Ectodermal cell (in vitro differentiated cells): ENCODE data around the gene CTDSP2.
A peak's percentile ranks its signal among the peaks of the same experiment; 100 is the strongest.

Source experiments
- H3K27ac ChIP-seq: 2 replicates; pipeline ENCODE4 v1.7.0; 2013; ENCODE audit warnings: mild to moderate bottlenecking, low read depth, low read length; ENCODE audit not compliant: insufficient read depth, poor library complexity, severe bottlenecking
- H3K27me3 ChIP-seq: 2 replicates; pipeline ENCODE4 v1.7.0; 2013; ENCODE audit warnings: mild to moderate bottlenecking, low read length; ENCODE audit not compliant: insufficient read depth, control insufficient read depth, poor library complexity, severe bottlenecking
- H3K36me3 ChIP-seq: one replicate; pipeline ENCODE4 v1.7.0; 2013; ENCODE audit warnings: low read length; ENCODE audit not compliant: control insufficient read depth, insufficient read depth
- H3K4me1 ChIP-seq: one replicate; pipeline ENCODE4 v1.7.0; 2013; ENCODE audit warnings: low read length; ENCODE audit not compliant: control insufficient read depth, insufficient read depth
- H3K4me3 ChIP-seq: 2 replicates; pipeline ENCODE4 v1.7.0; 2013; ENCODE audit warnings: low read depth, low read length, control low read depth; ENCODE audit not compliant: insufficient read depth
- H3K9me3 ChIP-seq: 2 replicates; pipeline ENCODE4 v1.7.0; 2013; ENCODE audit warnings: mild to moderate bottlenecking, low read length, moderate library complexity; ENCODE audit not compliant: control insufficient read depth
- WGBS, 2 experiments: methylation state at CpG; one replicate each; pipeline ENCODE4 v1.1.7; 2013; ENCODE audit warnings: missing lambda C conversion rate in 2 of 2; 5-methylcytosine and 5-hydroxymethylcytosine counted together

The CTDSP2 gene

GRCh38 chr12:57806677-57807076, 39.9 kb downstream of the CTDSP2 start:
- Histone ChIP-seq H3K27me3 (no peaks in the 10 kb centered on the region), H3K4me1 (no peaks in the 10 kb centered on the region), H3K36me3 (no peaks in the 10 kb centered on the region), H3K9me3 (no peaks in the 10 kb centered on the region), H3K4me3 (no peak overlapping the region), H3K27ac (no peak overlapping the region)
- WGBS, 2 experiments = 96 to 98% methylated on average over 3 of the region's 3 CpGs

DNA sequence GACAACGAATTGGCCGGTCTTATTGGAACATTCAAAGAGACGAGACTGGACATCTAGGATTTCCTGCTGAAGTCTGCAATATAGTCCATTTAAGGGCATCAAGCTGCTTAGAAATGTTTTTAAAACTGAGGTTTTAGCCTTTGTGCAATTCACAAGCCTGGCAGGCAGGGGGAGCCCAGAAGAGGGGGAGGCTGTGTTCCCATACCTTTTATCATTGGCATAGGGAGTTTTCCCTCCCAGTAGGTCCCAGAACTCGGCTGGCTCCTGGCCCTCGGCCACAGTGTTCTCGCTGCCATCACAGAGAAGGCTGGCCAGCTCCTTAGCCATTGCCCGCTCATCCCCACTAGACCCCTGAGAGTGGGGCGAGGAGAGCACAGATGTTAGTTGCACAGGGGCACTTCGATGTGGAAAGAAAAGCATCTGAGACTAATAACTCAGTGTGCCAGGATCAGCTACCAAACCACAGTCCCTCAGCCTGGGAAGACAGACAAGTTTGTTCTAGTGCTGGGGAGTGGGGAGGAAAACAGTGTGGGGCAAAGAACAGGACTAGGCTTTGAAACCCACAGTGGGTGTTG, 43.1 kb downstream of the CTDSP2 start:
- H3K27ac ChIP-seq = no peak overlapping the region
- 63 to 65% methylated on average over 9 of the region's 9 CpGs for WGBS, 2 experiments
- H3K27me3 ChIP-seq = no peaks in the 10 kb centered on the region
- no peak overlapping the region for H3K4me3 ChIP-seq
- H3K4me1 ChIP-seq = no peaks in the 10 kb centered on the region
- H3K36me3 ChIP-seq = no peaks in the 10 kb centered on the region
- H3K9me3 ChIP-seq = no peaks in the 10 kb centered on the region

DNA sequence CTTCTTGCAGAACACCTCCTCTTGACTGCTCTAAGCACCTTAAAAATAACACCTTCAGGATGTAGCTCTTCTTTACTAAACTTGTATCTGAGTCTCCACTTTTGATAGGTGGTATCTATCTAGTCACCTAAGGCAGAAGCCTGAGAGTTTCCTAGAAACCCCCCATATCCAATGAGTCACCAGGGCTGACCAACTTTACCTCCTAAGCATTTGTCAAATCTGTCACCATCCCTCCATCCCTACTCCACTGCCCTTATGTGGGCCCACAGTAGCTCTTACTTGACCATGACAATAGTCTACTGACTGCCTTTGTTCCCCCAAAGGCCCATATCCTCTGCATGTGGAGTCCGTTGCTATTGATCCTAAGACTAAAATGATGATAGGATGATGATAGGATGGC, 43.9 kb downstream of the CTDSP2 start:
- Histone ChIP-seq H3K27me3 (no peaks in the 10 kb centered on the region), H3K9me3 (no peaks in the 10 kb centered on the region), H3K36me3 (no peaks in the 10 kb centered on the region), H3K4me3 (no peak overlapping the region), H3K4me1 (no peaks in the 10 kb centered on the region), H3K27ac (no peak overlapping the region)
- 91% methylated on average over 1 of the region's 1 CpG; no CpG with 5 or more reads in 1 of the 2 experiments for WGBS, 2 experiments

DNA sequence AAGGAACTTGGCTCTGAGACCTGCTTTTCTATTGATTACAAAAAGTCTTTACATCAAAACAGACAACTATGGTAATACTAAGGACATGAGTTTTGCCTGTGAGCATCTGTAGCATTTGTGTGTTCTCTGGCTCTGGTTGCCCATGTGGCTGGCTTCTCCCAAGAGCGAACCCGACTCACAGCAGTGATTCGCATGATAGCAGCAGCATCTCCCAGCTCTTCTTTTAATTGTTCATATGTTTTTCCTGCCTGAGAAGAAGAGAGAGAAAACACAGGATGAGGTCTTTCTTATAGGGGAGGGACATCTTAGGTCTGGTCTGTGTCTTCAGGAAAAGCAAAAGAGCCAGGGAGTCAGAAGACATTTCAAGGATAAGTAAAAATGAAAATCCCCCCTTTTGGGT, 45.6 kb downstream of the CTDSP2 start:
- no peaks in the 10 kb centered on the region for H3K27me3 ChIP-seq
- no peak overlapping the region for H3K27ac ChIP-seq
- no peaks in the 10 kb centered on the region for H3K36me3 ChIP-seq
- no peak overlapping the region for H3K4me3 ChIP-seq
- no peaks in the 10 kb centered on the region for H3K4me1 ChIP-seq
- H3K9me3 ChIP-seq = no peaks in the 10 kb centered on the region
- 95 to 96% methylated on average over 3 of the region's 3 CpGs for whole genome bisulfite sequencing, 2 experiments

GRCh38 chr12:57797933-57798332, 48.6 kb downstream of the CTDSP2 start:
- 94 to 100% methylated on average over 1 of the region's 1 CpG for WGBS, 2 experiments
- no peaks in the 10 kb centered on the region for H3K9me3 ChIP-seq
- no peaks in the 10 kb centered on the region for H3K27me3 ChIP-seq
- no peaks in the 10 kb centered on the region for H3K4me1 ChIP-seq
- H3K36me3 ChIP-seq = peaks cover 4% of the 10 kb centered on the region
- H3K27ac ChIP-seq = no peak overlapping the region
- H3K4me3 ChIP-seq = no peak overlapping the region

DNA sequence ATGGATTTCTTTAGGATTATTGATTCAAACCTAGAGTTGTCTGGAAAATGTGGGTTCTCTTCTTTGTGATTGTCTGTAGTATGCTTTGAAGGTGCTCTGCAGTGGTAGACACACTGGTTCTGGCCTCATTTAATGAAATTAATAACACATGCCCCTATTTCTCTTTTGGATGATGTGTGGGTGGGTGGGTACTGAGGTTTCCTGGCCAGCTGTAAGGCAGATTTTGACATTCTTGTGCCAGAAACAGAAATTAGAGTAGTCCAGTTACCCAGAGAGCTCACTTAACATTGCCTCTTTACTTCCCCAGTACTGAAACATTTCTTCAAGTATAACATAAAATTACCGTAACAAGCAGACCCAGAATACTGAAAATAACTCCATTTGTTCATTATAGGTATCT, 49.5 kb downstream of the CTDSP2 start:
- no peaks in the 10 kb centered on the region for H3K27me3 ChIP-seq
- H3K36me3 ChIP-seq = peaks cover 9% of the 10 kb centered on the region
- H3K27ac ChIP-seq = no peak overlapping the region
- 100% methylated on average over 1 of the region's 1 CpG; no CpG with 5 or more reads in 1 of the 2 experiments for WGBS, 2 experiments
- H3K9me3 ChIP-seq = no peaks in the 10 kb centered on the region
- H3K4me3 ChIP-seq = no peak overlapping the region
- H3K4me1 ChIP-seq = no peaks in the 10 kb centered on the region

- Histone ChIP-seq H3K27ac (no peak overlapping the region), H3K27me3 (no peaks in the 10 kb centered on the region), H3K9me3 (no peaks in the 10 kb centered on the region), H3K4me1 (no peaks in the 10 kb centered on the region), H3K36me3 (peaks cover 16% of the 10 kb centered on the region), H3K4me3 (no peak overlapping the region)
- 99% methylated on average over 5 to 6 of the region's 6 CpGs for WGBS, 2 experiments
Measured at GRCh38 chr12:57795354-57795753, 51.2 kb downstream of the CTDSP2 start.

GRCh38 chr12:57793920-57794319, 52.6 kb downstream of the CTDSP2 start:
- H3K27ac ChIP-seq = no peak overlapping the region
- no peaks in the 10 kb centered on the region for H3K4me1 ChIP-seq
- 90 to 91% methylated on average over 1 of the region's 1 CpG for WGBS, 2 experiments
- no peak overlapping the region for H3K4me3 ChIP-seq
- no peaks in the 10 kb centered on the region for H3K27me3 ChIP-seq
- H3K9me3 ChIP-seq = no peaks in the 10 kb centered on the region
- peaks cover 16% of the 10 kb centered on the region for H3K36me3 ChIP-seq

GRCh38 chr12:57783861-57784260, 62.7 kb downstream of the CTDSP2 start:
- no peaks in the 10 kb centered on the region for H3K9me3 ChIP-seq
- no peak overlapping the region for H3K4me3 ChIP-seq
- peaks cover 5% of the 10 kb centered on the region for H3K4me1 ChIP-seq
- 91 to 98% methylated on average over 9 to 11 of the region's 11 CpGs for WGBS, 2 experiments
- no peaks in the 10 kb centered on the region for H3K27me3 ChIP-seq
- peaks cover 30% of the 10 kb centered on the region for H3K36me3 ChIP-seq
- no peak overlapping the region for H3K27ac ChIP-seq

DNA sequence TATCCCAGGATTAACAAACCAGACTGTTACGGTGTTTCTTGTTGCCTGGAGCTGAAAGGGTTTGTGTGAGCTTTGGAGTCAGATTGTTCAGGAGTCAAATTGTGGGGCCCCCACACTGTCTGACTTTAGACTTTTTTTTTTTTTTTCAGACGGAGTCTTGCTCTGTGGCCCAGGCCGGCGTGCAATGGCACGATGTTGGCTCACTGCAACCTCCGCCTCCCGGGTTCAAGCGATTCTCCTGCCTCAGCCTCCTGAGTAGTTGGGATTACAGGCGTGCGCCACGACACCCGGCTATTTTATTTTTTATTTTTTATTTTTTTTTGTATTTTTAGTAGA, 63.1 kb downstream of the CTDSP2 start:
- Histone ChIP-seq H3K4me1 (peaks cover 5% of the 10 kb centered on the region), H3K4me3 (peak overlapping the region; percentile 86), H3K27ac (no peak overlapping the region), H3K36me3 (peaks cover 26% of the 10 kb centered on the region), H3K27me3 (no peaks in the 10 kb centered on the region), H3K9me3 (no peaks in the 10 kb centered on the region)
- 83 to 84% methylated on average over 11 to 12 of the region's 12 CpGs for WGBS, 2 experiments
